Activated CD8-positive, alpha-beta memory T cell treated with anti-CD3 and anti-CD28 coated beads for 48 hours (primary cell): ENCODE data around the gene UQCRC1.

Experiments used
- DNase-seq, 3 experiments: peaks; one replicate each; pipeline ENCODE4 v3.0.0-alpha.2; 2020; ENCODE audit warnings: low read depth in 2 of 3, low spot score in 2 of 3

Gene UQCRC1

DNA sequence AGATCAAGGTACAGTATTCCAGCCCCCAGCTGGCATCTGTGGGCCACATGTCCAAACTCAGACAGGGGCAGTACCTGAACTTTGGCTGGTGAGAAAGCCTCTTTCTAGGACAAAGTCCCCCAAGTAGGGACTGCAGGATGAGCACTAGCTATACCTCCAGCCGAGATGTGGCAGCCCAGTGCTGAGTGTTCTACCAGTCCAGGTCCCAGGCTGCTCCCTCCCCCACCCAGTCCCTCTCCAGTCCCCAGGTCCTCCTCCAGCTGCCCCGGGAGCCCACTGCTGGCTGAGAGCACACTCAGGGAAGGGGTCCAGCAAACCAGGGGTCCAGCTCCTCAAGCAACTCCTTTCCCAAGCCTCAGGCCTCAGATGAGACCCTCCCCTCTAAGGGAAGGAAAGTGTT, 24.3 kb upstream of the UQCRC1 start:
- no peak for DNase-seq

DNA sequence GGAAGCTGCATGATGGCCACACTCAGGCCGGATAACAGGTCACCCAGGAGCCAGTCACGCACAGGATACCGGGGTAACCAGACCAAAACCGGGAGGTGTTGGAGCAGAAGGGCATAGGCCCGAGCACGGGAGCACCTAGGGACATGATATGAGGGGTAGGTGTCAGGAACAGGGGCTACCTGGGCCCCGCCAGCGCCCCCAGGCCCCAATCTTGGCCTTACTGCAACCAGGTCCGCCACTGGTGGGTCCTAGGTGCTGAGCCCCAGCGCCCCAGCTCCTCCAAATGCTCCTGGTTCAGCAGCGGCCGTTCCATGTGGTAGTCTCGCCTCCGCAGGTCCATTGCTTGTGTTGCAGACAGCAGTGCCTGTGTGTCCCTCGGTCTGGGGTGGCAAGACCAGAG, 23.8 kb upstream of the UQCRC1 start:
- DNase-seq = no peak

DNA sequence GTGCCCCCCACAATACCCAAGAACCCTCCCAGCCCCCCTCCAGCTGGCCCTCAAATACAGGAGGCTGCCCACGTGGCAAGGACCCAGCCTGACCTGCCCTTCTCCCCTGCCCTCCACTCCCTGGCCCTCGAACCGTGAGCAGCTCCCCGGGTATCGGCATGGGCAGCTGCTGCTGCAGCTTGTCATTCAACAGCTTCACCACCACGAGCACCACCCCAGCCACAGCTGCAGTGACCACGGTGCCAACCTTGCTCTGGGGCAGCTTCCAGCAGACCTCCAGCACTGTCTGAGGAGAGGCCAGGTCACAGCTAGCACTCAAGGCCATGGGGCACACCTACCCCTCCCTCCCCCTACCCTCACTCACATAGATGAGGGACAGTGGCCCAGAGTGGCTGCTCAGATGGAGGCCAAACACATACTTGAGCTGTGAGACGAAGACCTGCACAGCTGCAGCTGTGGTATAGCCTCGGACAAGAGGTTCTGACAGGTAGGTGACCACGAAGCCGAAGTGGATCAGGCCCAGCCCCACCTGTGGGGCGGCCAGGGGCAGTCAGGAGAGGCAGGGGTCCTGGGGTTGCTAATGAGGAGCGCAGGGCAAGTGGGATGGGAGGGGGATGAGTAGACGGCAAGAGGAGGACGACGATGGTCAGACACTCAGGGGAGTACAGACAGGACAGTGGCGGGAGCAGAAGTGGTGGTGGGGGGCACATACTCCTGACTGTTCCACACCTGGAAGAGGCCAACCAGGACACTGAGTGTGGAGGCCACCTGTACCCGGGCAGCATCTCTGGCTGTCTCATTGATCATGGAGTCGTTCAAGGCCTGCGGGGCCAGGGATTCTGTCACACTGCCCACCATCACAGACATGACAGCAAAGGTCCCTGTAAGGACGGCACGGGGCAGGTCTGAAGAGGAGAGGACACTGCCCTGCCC, 22.3 kb upstream of the UQCRC1 start:
- DNase-seq = no peak

DNA sequence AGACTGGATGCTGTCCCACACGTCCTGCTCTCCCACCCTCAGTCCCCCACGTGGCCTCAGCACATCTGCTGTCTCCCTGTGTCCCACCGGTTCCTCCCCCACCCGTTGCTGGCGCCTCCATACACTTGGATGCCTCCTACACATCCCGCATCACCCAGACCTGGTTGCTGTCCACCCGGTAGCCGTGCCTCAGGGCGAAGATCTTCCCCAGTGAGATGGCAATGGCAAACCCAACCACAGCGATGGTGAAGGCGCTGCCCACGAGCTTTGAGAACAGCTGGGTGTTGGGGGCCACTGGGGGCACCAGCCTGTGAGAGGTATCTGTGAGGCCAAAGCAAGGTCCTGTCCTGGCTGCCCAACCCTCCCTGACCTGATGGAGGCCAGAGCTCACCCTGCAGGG, 21.4 kb upstream of the UQCRC1 start:
- DNase-seq = no peak

DNA sequence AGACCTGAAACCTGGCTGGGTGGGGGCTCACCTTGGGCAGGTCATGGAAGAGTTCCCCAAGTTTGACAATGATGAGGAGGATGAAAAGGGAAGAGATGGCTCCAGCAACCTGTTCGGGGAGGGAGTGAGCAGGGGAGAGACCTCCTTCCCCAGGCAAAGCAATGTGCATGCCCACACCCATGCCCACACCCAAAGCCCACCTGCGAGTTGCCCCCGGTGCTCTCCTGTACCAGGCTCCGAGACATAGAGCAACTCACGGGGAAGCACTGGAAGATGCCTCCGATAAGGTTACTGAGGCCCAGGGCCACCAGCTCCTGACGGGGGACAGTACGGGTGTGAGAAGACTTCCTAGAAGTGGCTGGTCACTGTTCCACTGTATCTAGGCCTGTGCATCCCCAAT, 21.0 kb upstream of the UQCRC1 start:
- DNase-seq = no peak

DNA sequence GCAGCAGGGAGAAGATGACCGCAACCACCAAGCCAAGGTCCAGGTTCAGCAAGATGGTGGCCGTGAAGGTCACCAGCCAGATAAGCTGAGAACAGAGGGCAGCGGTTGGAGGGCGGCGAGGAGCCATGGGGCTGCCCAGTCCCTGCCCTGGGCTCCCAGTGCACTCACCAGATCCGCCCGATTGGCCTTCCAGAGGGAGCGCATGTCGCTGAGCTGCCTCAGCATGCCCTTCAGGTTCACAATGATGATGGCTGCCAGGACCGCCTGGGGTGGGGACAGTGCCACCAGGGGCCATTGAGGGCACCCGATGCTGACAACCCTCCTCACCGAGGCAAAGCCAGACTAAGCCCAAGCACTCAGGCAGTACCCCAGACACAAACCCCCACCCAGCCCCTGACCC, 20.4 kb upstream of the UQCRC1 start:
- DNase-seq = no peak

DNA sequence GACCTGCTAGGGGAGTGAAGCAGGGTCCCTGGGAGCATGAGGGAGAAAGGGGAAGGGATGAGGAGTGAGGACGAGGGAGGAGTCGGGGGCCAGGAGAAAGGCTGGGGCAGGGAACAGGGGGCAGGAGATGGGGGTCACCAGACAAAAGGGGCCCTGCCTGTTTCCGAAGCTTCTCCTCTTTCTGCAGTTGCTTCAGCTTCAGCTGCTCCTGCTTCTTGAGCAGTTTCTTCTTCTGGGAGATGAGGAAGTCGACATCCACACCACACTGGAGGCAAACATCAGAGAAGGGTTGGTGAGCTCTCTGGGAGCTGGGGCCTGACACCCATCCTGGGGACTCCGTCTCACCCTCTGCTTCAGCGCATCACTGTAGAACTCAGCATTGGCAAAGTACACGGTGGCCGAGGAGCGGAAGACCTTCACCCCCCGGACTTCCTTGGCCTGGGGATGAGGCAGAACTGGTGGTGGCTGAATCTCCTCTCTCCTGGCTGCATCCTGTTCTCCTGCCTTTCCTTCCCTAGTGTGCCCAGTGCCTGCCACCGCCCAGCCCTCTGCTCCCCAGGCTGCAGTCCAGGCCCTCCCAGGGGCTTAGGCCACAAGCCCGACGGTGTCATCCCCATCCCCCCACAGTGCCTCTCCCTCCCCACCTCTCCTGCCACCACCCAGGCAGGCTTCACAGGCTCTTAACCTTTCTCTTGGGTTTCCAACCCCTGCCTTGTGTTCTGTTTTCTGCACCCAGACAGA, 19.0 kb upstream of the UQCRC1 start:
- no peak for DNase-seq

DNA sequence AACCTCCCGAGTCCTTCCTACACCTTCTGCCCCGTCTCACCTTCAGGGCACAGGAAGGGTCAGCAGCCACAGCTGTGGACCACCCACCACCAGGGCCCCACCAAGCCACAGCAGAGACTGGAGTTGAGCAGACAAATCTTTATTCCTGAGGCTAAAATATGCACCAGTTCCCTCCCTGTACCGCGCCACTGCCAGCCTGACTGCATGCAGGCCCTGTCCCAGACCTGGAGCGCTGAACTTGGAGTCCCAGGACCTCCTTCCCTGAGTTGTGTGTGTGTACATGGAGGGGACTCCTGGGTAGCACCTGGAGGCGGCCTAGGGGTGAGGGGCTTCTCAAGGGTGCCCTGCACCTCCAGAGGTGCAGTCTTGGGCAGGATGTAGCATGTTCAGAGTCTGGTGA, 16.2 kb upstream of the UQCRC1 start:
- no peak for DNase-seq

DNA sequence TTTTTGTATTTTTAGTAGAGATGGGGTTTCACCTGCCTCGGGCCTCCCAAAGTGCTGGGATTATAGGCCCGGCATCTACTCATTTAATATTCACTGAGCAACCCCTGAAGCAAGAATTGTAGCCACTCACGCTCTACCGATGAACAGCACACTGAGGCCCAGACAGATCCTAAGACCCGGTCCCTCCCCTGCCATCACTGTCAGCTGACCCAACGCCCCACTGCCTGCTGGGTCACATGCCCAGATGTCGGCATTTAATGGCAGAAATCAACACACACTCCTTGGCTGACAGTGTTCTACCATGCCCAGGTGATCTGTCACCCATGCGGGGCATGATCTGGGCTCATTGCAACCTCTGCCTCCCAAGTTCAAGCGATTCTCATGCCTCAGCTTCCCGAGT, 15.3 kb upstream of the UQCRC1 start:
- no peak for DNase-seq

DNA sequence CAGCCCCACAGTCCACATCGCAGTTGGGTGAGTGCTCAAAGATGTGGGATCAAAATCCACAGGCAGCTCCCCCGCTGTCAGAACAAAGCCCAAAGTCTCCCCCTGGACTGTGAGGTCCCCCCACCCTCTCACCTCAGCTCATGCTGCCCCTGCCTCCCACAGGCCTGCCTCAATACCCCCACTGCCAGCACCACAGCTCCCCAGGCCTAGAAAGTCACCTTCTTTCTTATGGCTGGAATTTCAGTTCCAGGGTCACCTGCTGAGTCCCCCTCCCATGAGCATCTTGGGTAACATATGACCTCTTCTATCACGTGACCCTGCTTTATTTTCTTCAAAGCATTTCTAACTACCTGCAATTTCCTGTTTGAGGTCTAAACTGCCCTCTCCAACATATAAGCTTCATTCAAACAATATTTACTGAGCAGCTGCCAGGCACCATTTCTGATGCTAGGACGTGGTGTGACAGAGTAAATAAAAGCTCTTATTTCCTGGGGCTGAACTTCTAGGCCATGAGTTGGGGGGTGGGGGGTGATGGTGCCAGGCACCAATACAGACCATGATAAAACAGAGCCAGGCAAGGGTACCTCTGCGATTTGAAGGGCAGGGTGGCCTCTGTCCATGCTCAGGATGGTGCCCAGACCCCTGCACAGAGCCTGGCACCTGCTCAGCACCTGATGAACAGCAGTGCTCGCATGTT, 14.6 kb upstream of the UQCRC1 start:
- no peak for DNase-seq

DNA sequence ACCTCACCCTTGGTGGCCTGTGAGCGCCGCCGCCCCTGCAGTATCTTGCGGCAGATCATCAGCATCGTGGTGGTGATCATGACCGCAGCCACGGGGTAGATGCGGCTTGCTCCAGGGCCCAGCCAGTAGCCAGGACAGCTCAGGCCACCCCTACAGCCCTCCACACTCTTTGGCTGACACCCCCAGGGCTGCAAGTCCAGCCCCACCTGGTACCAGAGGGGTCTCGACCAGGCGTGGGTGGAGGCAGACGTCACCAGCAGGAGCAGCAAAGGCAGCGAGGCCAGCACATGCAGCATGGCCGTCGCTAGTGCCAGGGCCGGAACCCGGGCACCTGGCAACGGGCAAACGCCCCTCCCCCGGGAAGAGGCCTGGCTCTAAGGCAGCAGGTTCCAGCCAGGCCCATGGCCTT, 12.0 kb upstream of the UQCRC1 start, which contains the start of gene TMEM89:
Gene TMEM89 (minus strand): TSS at position 309 of the 409 bp plus-strand sequence. CDS start 13 bp downstream, at position 296.
- DNase-seq = no peak

DNA sequence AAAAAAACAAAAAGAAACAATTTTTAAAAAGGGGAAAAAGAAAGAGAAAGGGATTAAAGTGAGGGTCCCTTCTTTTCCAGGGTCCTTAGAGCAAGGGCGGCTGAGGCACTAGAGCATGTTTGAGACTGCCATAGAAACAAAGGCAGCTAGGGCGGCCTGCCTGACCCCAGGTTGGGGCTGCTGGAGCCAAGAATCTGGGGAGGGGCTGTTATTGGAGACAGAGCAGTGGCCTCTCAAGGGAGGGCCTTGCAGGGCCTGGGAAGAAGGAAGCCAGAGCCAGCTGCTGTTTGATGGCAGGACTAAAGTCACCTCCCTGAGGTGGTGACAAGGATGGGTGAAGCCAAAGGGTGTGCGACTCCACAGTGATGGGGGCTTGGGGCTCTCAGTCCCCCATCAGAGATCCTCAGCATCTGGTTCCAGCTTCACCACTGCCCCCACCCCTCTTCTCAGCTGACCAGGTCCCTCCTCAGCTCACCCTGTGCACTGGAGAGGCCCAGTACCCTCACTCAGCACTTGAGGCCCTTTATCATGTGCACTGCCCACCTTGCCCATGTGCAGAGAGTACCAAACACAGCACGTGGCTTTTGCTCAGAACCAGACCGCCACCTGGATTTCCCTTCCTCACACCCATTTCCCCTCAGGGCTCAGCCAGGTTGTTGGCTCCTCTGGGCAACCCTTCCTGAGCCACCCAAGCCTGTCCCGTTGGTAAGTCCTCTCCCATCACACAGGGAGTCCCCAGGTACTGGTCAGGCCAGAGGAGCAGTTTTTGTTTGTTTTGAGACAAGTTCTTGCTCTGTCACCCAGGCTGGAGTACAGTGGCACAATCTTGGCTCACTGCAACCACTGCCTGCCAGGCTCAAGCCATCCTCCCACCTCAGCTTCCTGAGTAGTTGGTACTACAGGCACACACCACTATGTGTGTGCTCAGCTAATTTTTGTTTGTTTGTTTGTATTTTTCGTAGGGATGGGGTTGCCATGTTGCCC, 10.4 kb upstream of the UQCRC1 start:
- no peak for DNase-seq

DNA sequence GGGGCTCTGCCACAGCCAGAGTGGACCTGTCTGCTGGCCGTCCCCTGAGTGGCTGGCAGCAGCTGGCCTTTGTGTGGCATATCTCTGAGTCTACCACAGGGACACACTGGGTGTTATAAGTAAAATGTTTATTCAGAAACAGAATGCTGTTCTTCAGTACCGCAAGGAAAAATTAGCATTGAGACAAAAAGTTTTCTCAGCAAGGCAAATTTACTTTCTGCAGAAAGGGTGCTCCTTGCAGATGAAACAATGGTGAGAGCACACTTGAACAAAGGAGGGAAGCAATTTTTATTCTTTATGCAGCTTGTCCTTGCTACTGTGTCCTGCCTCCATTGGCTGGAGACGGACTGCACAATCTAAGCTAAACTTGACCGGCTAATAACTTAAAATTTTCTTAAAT, 8.1 kb upstream of the UQCRC1 start:
- DNase-seq = no peak

DNA sequence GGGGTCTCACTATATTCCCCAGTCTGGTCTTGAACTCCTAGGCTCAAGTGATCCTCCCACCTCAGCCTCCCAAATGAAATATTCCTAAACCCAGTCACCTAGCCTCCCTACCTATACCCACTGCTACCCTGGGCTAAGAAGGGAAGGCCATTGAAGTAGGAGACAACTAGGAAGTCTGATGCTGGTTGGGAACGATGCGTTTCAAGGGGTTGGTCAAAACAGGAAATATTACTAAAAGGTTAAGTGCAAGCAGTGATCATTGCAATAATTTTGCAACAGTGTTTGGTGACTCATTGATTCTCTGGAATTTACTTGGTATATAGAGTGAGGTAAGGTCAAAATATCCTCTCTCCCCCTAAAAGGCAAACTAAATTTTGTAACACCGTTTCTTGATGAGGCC, 4.6 kb upstream of the UQCRC1 start:
- DNase-seq = no peak

DNA sequence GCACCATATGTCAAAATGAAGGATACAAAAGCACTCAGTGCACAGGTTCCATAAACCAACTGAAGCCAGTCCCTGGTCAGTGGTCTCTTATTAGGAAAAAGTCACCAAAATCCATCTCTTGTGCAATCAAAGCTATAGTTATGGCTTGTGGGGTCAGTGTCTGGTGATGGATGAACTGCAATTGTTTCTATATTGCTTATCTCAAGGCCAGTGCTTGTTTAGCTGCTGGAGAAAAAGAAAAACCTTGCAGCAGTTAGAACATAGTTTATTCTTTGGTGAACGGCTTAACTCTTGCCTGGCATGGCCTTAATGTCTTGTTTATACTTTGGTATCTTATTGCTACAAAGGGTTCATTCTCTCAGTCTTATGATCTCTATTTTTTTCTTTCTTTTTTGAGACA, 2.9 kb upstream of the UQCRC1 start:
- no peak for DNase-seq

DNA sequence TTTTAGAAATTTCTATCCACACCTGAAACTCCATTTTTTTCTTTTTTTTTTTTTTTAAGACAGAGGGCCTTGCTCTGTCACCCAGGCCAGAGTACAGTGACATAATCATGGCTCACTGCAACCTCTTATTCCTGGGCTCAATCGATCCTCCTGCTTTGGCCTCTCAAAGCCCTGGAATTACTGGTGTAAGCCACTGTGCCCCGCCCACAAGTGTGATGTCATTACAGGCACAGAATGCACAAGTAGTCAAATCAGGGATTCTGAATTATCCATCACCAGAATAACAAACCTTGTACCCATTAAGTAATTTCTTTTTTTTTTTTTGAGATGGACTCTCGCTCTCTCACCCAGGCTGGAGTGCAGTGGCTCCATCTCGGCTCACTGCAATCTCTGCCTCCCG, 1.9 kb downstream of the UQCRC1 start:
- DNase-seq = no peak

DNA sequence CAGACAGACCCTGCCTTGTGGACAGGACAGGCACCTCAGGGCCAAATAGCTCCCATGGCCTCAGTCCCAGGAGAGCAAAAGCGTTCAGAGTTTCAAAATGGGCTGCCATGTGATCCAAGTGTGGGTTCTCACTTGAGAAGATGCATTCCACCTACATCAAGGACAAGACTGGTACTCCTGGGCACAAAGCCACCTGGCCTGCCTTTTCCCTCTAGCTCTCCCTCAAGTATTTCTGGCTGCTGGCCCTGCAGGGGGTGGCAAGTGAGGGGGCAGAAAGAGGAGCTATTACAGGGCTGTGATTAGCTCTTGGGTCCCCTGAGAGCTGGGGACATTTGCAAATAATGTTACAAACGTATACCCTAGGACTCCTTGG, 7.8 kb downstream of the UQCRC1 start:
- no peak for DNase-seq

DNA sequence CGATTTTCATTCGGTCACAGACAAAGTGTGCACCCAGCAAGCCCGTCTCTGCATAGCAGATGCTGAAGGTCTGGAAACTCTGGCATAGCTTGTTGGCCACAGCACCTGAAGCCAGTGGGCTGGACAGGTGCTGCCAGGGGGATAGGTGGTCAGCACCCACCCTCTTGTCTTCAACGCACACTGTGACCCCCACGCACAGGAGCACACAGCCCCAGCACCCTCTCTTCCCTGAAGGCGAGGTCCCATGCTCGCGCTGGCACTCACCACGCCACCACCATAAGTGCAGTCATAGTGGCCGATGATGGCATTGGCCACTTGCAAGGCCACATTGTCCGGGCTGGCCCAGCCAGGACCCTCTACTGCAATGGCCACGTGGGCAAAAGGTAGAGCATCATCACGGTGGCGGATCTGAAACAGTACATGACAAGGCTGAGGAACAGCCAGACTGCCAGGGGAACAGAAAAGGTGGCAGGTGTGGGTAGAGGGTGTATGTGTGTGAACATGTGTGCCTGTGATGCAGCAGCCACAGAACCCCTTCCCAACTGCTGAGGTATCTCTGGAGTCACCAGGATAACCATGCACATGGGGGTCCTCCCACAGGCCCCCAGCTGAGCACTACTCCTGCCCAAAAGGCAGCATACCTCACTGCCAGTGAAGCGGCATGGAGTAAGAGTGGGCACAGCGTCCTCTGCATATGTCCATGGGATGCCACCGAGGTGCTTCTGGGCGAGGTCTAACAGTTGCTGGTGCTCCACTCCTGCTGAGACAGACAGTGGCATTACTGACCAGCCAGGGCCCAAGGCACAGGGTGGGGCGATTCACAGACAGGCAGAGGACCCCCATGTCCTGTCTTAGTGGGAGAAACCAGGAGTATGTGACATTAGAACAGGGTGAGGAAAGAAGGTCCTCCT, 8.5 kb downstream of the UQCRC1 start:
- no peak for DNase-seq

DNA sequence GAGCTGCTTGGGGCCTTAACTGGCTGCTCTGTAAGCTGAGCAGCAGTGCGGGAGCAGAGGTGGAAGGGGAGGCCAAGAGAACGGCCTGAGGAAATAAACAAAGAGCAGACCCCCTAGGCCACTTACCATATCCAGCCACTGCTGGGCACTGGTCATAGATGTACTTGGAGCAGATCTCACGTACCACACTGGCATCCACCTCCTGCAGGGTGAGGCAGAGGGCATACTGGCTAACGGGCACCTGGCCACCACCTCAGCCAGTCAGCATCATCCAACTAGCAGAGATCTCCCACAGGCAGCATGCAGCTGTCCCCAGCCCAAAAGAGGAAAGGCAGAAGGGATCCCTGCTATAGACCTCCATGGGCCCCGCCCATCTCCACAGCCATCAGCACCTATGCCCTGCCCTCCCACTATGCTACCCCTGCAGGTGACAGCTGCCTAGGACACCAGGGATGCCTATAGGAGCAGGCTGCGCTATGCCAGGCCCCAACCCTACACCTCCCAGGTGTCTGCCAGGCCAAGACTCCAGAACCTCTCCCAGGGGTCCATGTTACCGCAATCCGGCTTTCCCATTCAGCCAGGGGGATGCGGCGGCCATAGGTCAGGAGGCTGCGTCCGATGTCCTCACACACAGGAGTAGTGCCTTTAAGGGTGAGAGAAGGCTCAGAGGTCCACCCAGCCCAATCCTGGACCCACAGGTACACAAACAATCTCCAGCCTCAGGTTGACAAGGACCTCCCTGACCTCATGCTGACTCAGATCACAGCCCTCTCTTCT, 9.7 kb downstream of the UQCRC1 start:
- no peak for DNase-seq
